CD4-positive, alpha-beta T cell (primary cell): ENCODE measurements around the gene OGT. TPM values are rescaled to one million over a fixed set of nuclear protein-coding genes. Genes with fewer than 3 reads are reported as not detected.
"Not testable (repeated sequence)": the region's sequence is repeated elsewhere in the genome, so short reads cannot be mapped to it uniquely, and the experiment has no call there.

ENCODE experiments used
- ATAC-seq: fragments of 200-7000 bp; cut with Tn5 transposase; one replicate; pipeline ENCODE4 v1.10.0; 2022; ENCODE audit warnings: mild to moderate bottlenecking; ENCODE audit not compliant: poor library complexity
- CTCF ChIA-PET: fragments of 350-600 bp; sonication (Branson Sonifier 250); formaldehyde crosslinking; loops from one replicate; lab custom pipeline; 2021; ENCODE audit warnings: antibody characterized with exemption, inconsistent platforms; lab: Charles Lee
- POLR2A ChIA-PET: fragments of 350-600 bp; sonication (Branson Sonifier 250); formaldehyde crosslinking; loops from one replicate; lab custom pipeline; 2021; ENCODE audit warnings: antibody characterized with exemption, inconsistent platforms; lab: Charles Lee
- DNase-seq, 14 experiments: peaks; one replicate each; pipeline ENCODE4 v3.0.0-alpha.2; 2013 to 2020; ENCODE audit warnings: mixed read lengths in 2 of 14
- H3K27ac ChIP-seq, 2 donors: one replicate each; pipeline versions ENCODE4 v1.5.1 to v1.7.0; 2013; ENCODE audit warnings: low read length in 2 of 2, low read depth in 1 of 2, mild to moderate bottlenecking in 1 of 2
- H3K27me3 ChIP-seq, 2 experiments: 1 replicate in 1 of 2; 2 replicates in 1 of 2; pipeline versions ENCODE4 v1.6.1 to v1.7.0; 2013; ENCODE audit warnings: low read length in 2 of 2, control low read depth in 1 of 2, mild to moderate bottlenecking in 1 of 2, moderate library complexity in 1 of 2; ENCODE audit not compliant: insufficient read depth in 2 of 2, control insufficient read depth in 1 of 2
- H3K36me3 ChIP-seq: one replicate; pipeline ENCODE4 v1.6.1; 2013; ENCODE audit warnings: low read length, control low read depth; ENCODE audit not compliant: insufficient read depth
- H3K4me1 ChIP-seq: one replicate; pipeline ENCODE4 v1.6.1; 2013; ENCODE audit warnings: low read length, control low read depth; ENCODE audit not compliant: insufficient read depth
- H3K4me3 ChIP-seq: one replicate; pipeline ENCODE4 v1.5.1; 2013; ENCODE audit warnings: mild to moderate bottlenecking, low read length, moderate library complexity
- H3K9me3 ChIP-seq, 2 experiments: 1 replicate in 1 of 2; 2 replicates in 1 of 2; pipeline versions ENCODE4 v1.6.1 to v1.7.0; 2013; ENCODE audit warnings: low read length in 2 of 2, mild to moderate bottlenecking in 2 of 2, control low read depth in 1 of 2, moderate library complexity in 1 of 2; ENCODE audit not compliant: control insufficient read depth in 1 of 2, insufficient read depth in 1 of 2
- H3K27ac Mint-ChIP-seq: one replicate; pipeline ENCODE4 v1.8.0; 2020; ENCODE audit warnings: mixed read lengths
- H3K27me3 Mint-ChIP-seq: one replicate; pipeline ENCODE4 v1.8.0; 2021; ENCODE audit warnings: mixed read lengths
- H3K36me3 Mint-ChIP-seq: one replicate; pipeline ENCODE4 v1.8.0; 2021; ENCODE audit warnings: low read depth, mixed read lengths
- H3K4me1 Mint-ChIP-seq: one replicate; pipeline ENCODE4 v1.8.0; 2021; ENCODE audit warnings: low read depth, mixed read lengths
- H3K4me3 Mint-ChIP-seq: one replicate; pipeline ENCODE4 v1.8.0; 2020; ENCODE audit warnings: mild to moderate bottlenecking, mixed read lengths
- H3K9me3 Mint-ChIP-seq: one replicate; pipeline ENCODE4 v1.8.0; 2020; ENCODE audit warnings: mixed read lengths
- intact Hi-C, 2 experiments: fragments of 100-400 bp; cut with DNase I in 1 of 2; cut with micrococcal nuclease in 1 of 2; formaldehyde crosslinking; loops; one replicate each; pipeline versions ENCODE4 v1.15.1 to v1.9.0; 2023 to 2025; cut with DNase I, micrococcal nuclease
- total RNA-seq, 174 experiments: library from RNA in 2 of 174; stranded (reverse) in 2 of 174; gene quantifications; one replicate each; pipeline ENCODE4 v1.2.3 and lab custom pipeline; 2021 to 2026
- TF ChIP-seq, protein P1 (sequence below): fragments of 200-600 bp; IDR thresholded peaks from one replicate; pipeline ENCODE4 v1.8.0; 2022; ENCODE audit warnings: antibody characterized with exemption, mild to moderate bottlenecking

OGT gene
- total RNA-seq, 2 experiments from 2014 or later = 279 to 295 TPM

DNA sequence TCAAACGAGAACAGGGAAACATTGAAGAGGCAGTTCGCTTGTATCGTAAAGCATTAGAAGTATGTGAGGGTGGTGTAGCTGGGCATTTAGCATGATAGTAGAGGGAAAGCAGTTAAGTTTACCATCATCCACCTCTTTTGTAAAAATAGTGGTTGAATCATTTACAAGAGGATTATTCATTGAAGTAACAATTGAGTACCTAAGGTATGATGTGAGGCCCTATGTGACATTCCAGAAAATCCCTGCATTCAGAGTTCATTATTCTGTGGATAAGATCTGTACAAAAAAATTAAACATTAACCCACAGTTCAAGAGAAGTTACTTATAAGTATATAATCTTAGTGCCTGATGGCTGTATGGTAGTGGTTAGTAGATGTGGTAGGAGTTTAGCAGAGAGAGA is 23.1 kb downstream of the OGT start:
- no peak for DNase-seq
- H3K4me3 ChIP-seq = no peak overlapping the region
- peaks cover 74% of the 10 kb centered on the region for H3K36me3 ChIP-seq
- intact Hi-C loops = no loop called here
- POLR2A ChIA-PET = interaction anchor here (1.5 kb wide), 1 partner anchor 21 kb away, joined by 4 read pairs; no protein-coding TSS in a partner anchor
- TF ChIP-seq, protein P1, sequence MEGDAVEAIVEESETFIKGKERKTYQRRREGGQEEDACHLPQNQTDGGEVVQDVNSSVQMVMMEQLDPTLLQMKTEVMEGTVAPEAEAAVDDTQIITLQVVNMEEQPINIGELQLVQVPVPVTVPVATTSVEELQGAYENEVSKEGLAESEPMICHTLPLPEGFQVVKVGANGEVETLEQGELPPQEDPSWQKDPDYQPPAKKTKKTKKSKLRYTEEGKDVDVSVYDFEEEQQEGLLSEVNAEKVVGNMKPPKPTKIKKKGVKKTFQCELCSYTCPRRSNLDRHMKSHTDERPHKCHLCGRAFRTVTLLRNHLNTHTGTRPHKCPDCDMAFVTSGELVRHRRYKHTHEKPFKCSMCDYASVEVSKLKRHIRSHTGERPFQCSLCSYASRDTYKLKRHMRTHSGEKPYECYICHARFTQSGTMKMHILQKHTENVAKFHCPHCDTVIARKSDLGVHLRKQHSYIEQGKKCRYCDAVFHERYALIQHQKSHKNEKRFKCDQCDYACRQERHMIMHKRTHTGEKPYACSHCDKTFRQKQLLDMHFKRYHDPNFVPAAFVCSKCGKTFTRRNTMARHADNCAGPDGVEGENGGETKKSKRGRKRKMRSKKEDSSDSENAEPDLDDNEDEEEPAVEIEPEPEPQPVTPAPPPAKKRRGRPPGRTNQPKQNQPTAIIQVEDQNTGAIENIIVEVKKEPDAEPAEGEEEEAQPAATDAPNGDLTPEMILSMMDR = no peak
- CTCF ChIA-PET = no interaction called here
- Mint-ChIP-seq H3K4me3 (no peak overlapping the region), H3K36me3 (peaks cover 81% of the 10 kb centered on the region), H3K9me3 (no peaks in the 10 kb centered on the region), H3K27ac (peak overlapping the region; percentile 58), H3K27me3 (no peaks in the 10 kb centered on the region), H3K4me1 (peaks cover 5% of the 10 kb centered on the region)
- no peaks in the 10 kb centered on the region for H3K9me3 ChIP-seq
- H3K4me1 ChIP-seq = no peaks in the 10 kb centered on the region
- ATAC-seq = no peak
- no peak overlapping the region for H3K27ac ChIP-seq
- H3K27me3 ChIP-seq = no peaks in the 10 kb centered on the region

GRCh38 chrX:71558920-71559319 is 26.0 kb downstream of the OGT start:
- TF ChIP-seq, protein P1 = no peak
- Mint-ChIP-seq H3K4me1 (peaks cover 8% of the 10 kb centered on the region), H3K36me3 (peaks cover 92% of the 10 kb centered on the region), H3K9me3 (no peaks in the 10 kb centered on the region), H3K4me3 (no peak overlapping the region), H3K27ac (no peak overlapping the region), H3K27me3 (no peaks in the 10 kb centered on the region)
- Histone ChIP-seq H3K27me3 (no peaks in the 10 kb centered on the region), H3K27ac (no peak overlapping the region), H3K36me3 (peaks cover 94% of the 10 kb centered on the region), H3K9me3 (no peaks in the 10 kb centered on the region), H3K4me3 (no peak overlapping the region), H3K4me1 (no peaks in the 10 kb centered on the region)
- intact Hi-C loops = no loop called here
- ChIA-PET CTCF (interaction anchor here (1.1 kb wide), 1 partner anchor 72 kb away, joined by 3 read pairs; no protein-coding TSS in a partner anchor), POLR2A (interaction anchor here (1.3 kb wide), 1 partner anchor 24 kb away, joined by 3 read pairs; no protein-coding TSS in a partner anchor)
- DNase-seq (no peak), ATAC-seq (no peak)

GRCh38 chrX:71559773-71560172 is 26.9 kb downstream of the OGT start:
- DNase-seq, H3K27ac Mint-ChIP-seq, H3K4me3 ChIP-seq, H3K4me3 Mint-ChIP-seq, H3K27me3 ChIP-seq, ATAC-seq, H3K27ac ChIP-seq, H3K9me3 Mint-ChIP-seq, H3K9me3 ChIP-seq, CTCF ChIA-PET, H3K4me1 ChIP-seq, H3K27me3 Mint-ChIP-seq, POLR2A ChIA-PET: not testable (repeated sequence)
- peaks cover 11% of the 10 kb centered on the region for H3K4me1 Mint-ChIP-seq
- intact Hi-C loops = loop anchor here in 1 of 2 experiments (5.0 kb wide), 1 partner anchor 172 kb away; no protein-coding TSS in a partner anchor
- H3K36me3 ChIP-seq = peaks cover 94% of the 10 kb centered on the region
- peaks cover 93% of the 10 kb centered on the region for H3K36me3 Mint-ChIP-seq

DNA sequence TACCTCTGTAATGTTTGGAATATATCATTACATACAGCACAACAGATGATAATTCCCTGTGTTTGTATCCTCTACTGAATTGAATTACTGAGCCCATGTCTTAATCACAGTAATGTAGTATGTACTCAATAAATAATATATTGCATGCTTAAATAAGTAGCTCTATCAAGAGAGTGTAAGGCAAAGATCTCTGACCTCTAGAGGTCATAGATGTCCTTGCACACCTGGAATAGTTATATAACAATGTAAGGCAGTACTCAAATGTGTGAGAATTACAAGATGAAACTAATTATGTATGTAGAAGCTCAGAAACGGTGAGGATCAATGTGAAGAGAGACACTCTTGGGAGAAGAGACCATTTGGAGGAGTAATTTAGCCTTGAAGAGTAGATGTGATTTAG is 31.0 kb downstream of the OGT start:
- no peaks in the 10 kb centered on the region for H3K9me3 Mint-ChIP-seq
- H3K4me1 Mint-ChIP-seq = peaks cover 6% of the 10 kb centered on the region
- peak; percentile 55 for ATAC-seq
- DNase-seq = peak in 1 of 14 experiments; percentile 26
- POLR2A ChIA-PET = interaction anchor here (1.0 kb wide), 1 partner anchor 30 kb away, joined by 3 read pairs; no protein-coding TSS in a partner anchor
- CTCF ChIA-PET = interaction anchor here (0.7 to 1.0 kb wide), 3 partner anchors 20 to 88 kb away, joined by 3 read pairs; no protein-coding TSS in a partner anchor
- no peak overlapping the region for H3K4me3 Mint-ChIP-seq
- Histone ChIP-seq H3K4me1 (no peaks in the 10 kb centered on the region), H3K27me3 (no peaks in the 10 kb centered on the region), H3K9me3 (no peaks in the 10 kb centered on the region), H3K27ac (no peak overlapping the region), H3K36me3 (peaks cover 94% of the 10 kb centered on the region), H3K4me3 (no peak overlapping the region)
- TF ChIP-seq, protein P1 = no peak
- no peaks in the 10 kb centered on the region for H3K27me3 Mint-ChIP-seq
- peaks cover 90% of the 10 kb centered on the region for H3K36me3 Mint-ChIP-seq
- peak overlapping the region; percentile 4 for H3K27ac Mint-ChIP-seq
- intact Hi-C loops = loop anchor here in 1 of 2 experiments (5.0 kb wide), 1 partner anchor 177 kb away; no protein-coding TSS in a partner anchor
